ENCODE data around the gene UBP1. TPM values are rescaled to one million over a fixed set of nuclear protein-coding genes. Genes with fewer than 3 reads are reported as not detected.

The UBP1 gene
- total RNA-seq, 1 donor from 2014 or later: 81.9 TPM

GRCh38 chr3:33388374-33389100 is 51.7 kb downstream of the UBP1 start:
- TF ChIP-seq CTCF (conservative IDR thresholded peaks at IDR 0.05): no peak
- H3K27ac Mint-ChIP-seq (ENCODE audit: unreplicated experiment): no peak overlapping the region

GRCh38 chr3:33386631-33387030 is 53.6 kb downstream of the UBP1 start:
- Mint-ChIP-seq H3K36me3 (ENCODE audit: low read depth) (peaks cover 8% of the 10 kb centered on the region), H3K4me1 (no peaks in the 10 kb centered on the region), H3K4me3 (no peak overlapping the region), H3K27me3 (ENCODE audit: low read depth) (no peaks in the 10 kb centered on the region), H3K27ac (ENCODE audit: unreplicated experiment) (no peak overlapping the region), H3K9me3 (no peaks in the 10 kb centered on the region)
- TF ChIP-seq CTCF (conservative IDR thresholded peaks at IDR 0.05): no peak
- DNase-seq (ENCODE audit: low read depth, low spot score): no peak

More at GRCh38 chr3:33388374-33389100, 51.7 kb downstream of the UBP1 start:
- Mint-ChIP-seq H3K4me1 (no peaks in the 10 kb centered on the region), H3K4me3 (no peak overlapping the region), H3K9me3 (no peaks in the 10 kb centered on the region), H3K27me3 (ENCODE audit: low read depth) (no peaks in the 10 kb centered on the region), H3K36me3 (ENCODE audit: low read depth) (peaks cover 13% of the 10 kb centered on the region)
- no peak for DNase-seq (ENCODE audit: low read depth, low spot score)

GRCh38 chr3:33385423-33385822 is 54.8 kb downstream of the UBP1 start:
- no peak for TF ChIP-seq CTCF (conservative IDR thresholded peaks at IDR 0.05)
- Mint-ChIP-seq H3K36me3 (ENCODE audit: low read depth) (peaks cover 11% of the 10 kb centered on the region), H3K27ac (ENCODE audit: unreplicated experiment) (no peak overlapping the region), H3K27me3 (ENCODE audit: low read depth) (no peaks in the 10 kb centered on the region), H3K9me3 (no peaks in the 10 kb centered on the region), H3K4me1 (no peaks in the 10 kb centered on the region), H3K4me3 (no peak overlapping the region)
- DNase-seq (ENCODE audit: low read depth, low spot score): no peak

- no peak overlapping the region for H3K4me3 Mint-ChIP-seq
- no peaks in the 10 kb centered on the region for H3K9me3 Mint-ChIP-seq
- H3K27me3 Mint-ChIP-seq (ENCODE audit: low read depth): no peaks in the 10 kb centered on the region
- TF ChIP-seq CTCF (conservative IDR thresholded peaks at IDR 0.05): no peak
- no peak for DNase-seq (ENCODE audit: low read depth, low spot score)
- H3K36me3 Mint-ChIP-seq (ENCODE audit: low read depth): peaks cover 8% of the 10 kb centered on the region
- H3K27ac Mint-ChIP-seq (ENCODE audit: unreplicated experiment): no peak overlapping the region
- H3K4me1 Mint-ChIP-seq: no peaks in the 10 kb centered on the region
Observed at GRCh38 chr3:33383951-33384350, 56.3 kb downstream of the UBP1 start.

DNA sequence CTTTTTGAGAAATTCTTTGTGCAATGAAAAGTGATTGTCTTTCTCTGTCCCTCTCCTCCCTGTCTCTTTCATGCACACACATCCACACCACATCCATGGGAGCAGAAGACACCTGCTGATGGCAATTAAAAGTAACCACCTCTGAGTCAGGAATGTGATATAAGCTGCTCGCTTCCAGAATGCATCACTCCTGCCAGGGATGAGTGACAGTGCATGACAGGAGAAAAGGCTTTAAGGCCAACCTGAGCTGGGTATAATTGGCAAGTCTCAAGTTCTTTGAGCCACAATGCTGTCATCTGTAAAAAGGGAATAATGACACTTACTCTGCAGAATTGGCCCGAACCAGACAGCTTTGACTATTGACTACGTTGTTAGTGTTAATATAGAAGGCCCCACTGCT is 59.6 kb downstream of the UBP1 start:
- no peaks in the 10 kb centered on the region for H3K4me1 Mint-ChIP-seq
- TF ChIP-seq CTCF (conservative IDR thresholded peaks at IDR 0.05): no peak
- no peak overlapping the region for H3K4me3 Mint-ChIP-seq
- DNase-seq (ENCODE audit: low read depth, low spot score): no peak
- peaks cover 10% of the 10 kb centered on the region for H3K36me3 Mint-ChIP-seq (ENCODE audit: low read depth)
- H3K9me3 Mint-ChIP-seq: no peaks in the 10 kb centered on the region
- H3K27me3 Mint-ChIP-seq (ENCODE audit: low read depth): no peaks in the 10 kb centered on the region
- H3K27ac Mint-ChIP-seq (ENCODE audit: unreplicated experiment): peak overlapping the region; percentile 35

Measured in neural crest cell (in vitro differentiated cells).